SK-N-SH (cell line): ENCODE data around the gene MEGF6. TPM values are rescaled to one million over a fixed set of nuclear protein-coding genes. Genes with fewer than 3 reads are reported as not detected.

Source experiments
- CTCF ChIA-PET: fragments of 300-600, 350-600 bp; formaldehyde crosslinking; extraction: SDS; loops from one replicate; lab custom pipeline; 2021; lab: Yijun Ruan, JAX
- POLR2A ChIA-PET: fragments of 350-600 bp; sonication (Branson Sonifier 250); formaldehyde crosslinking; extraction: SDS; loops from one replicate; lab custom pipeline; 2020; ENCODE audit warnings: antibody characterized with exemption, inconsistent platforms; lab: Yijun Ruan, JAX
- DNase-seq: peaks from one replicate; pipeline ENCODE4 v3.0.0; 2012
- H2AFZ ChIP-seq: fragments of 200-600 bp; sonication (generic); 2 replicates; pipeline ENCODE4 v1.8.1; 2016; ENCODE audit warnings: antibody characterized with exemption, mild to moderate bottlenecking, low read depth
- H3F3A ChIP-seq: fragments of 200-600 bp; sonication (generic); replicated peaks from 2 replicates; pipeline ENCODE3; 2016; ENCODE audit warnings: antibody characterized with exemption, mild to moderate bottlenecking; ENCODE audit not compliant: insufficient read depth
- H3K27ac ChIP-seq, 2 experiments: fragments of 200-500 bp in 1 of 2; fragments of 200-600 bp in 1 of 2; sonication (Bioruptor generic) in 1 of 2; sonication (generic), shearing (Covaris generic) in 1 of 2; 2 replicates each; pipeline versions ENCODE4 v1.5.1 to v1.6.1; 2014 to 2016; ENCODE audit warnings: low read depth in 2 of 2, inconsistent platforms in 1 of 2, low read length in 1 of 2, mild to moderate bottlenecking in 1 of 2, mixed read lengths in 1 of 2
- H3K27me3 ChIP-seq: fragments of 200-600 bp; sonication (generic), shearing (Covaris generic); 2 replicates; pipeline ENCODE4 v1.6.1; 2016; ENCODE audit warnings: mixed run types; ENCODE audit not compliant: insufficient read depth
- H3K36me3 ChIP-seq, 2 experiments: fragments of 200-500 bp in 1 of 2; fragments of 200-600 bp in 1 of 2; sonication (Bioruptor generic) in 1 of 2; sonication (generic) in 1 of 2; replicated peaks in 1 of 2; 2 replicates each; pipeline versions ENCODE3 to v1.5.1; 2014 to 2016; ENCODE audit warnings: low read length in 1 of 2, mild to moderate bottlenecking in 1 of 2; ENCODE audit not compliant: insufficient read depth in 2 of 2, control insufficient read depth in 1 of 2
- H3K4me1 ChIP-seq, 2 experiments: fragments of 200-500 bp in 1 of 2; fragments of 200-600 bp in 1 of 2; sonication (Bioruptor generic) in 1 of 2; sonication (generic), shearing (Covaris generic) in 1 of 2; 2 replicates each; pipeline versions ENCODE4 v1.5.1 to v1.6.1; 2014 to 2016; ENCODE audit warnings: low read depth in 1 of 2, low read length in 1 of 2, mixed run types in 1 of 2; ENCODE audit not compliant: insufficient read depth in 2 of 2, control insufficient read depth in 1 of 2
- H3K4me2 ChIP-seq: fragments of 200-600 bp; sonication (generic), shearing (Covaris generic); 2 replicates; pipeline ENCODE4 v1.6.1; 2017; ENCODE audit warnings: mixed run types
- H3K4me3 ChIP-seq, 2 experiments: fragments of 200-500 bp in 1 of 2; fragments of 200-600 bp in 1 of 2; sonication (Bioruptor generic) in 1 of 2; sonication (generic), shearing (Covaris generic) in 1 of 2; 2 replicates each; pipeline versions ENCODE4 v1.5.1 to v1.8.1; 2014 to 2016; ENCODE audit warnings: low read depth in 2 of 2, inconsistent platforms in 1 of 2, low read length in 1 of 2, mild to moderate bottlenecking in 1 of 2, mixed read lengths in 1 of 2, moderate library complexity in 1 of 2
- H3K79me2 ChIP-seq: fragments of 200-600 bp; sonication (generic); 2 replicates; pipeline ENCODE4 v1.8.1; 2017; ENCODE audit warnings: mild to moderate bottlenecking; ENCODE audit not compliant: insufficient read depth
- H3K9ac ChIP-seq: fragments of 200-600 bp; sonication (generic); 2 replicates; pipeline ENCODE4 v1.6.1; 2017; ENCODE audit warnings: mixed run types
- H3K9me2 ChIP-seq: fragments of 200-600 bp; sonication (generic); 2 replicates; pipeline ENCODE4 v1.6.1; 2017; ENCODE audit warnings: mixed run types
- H3K9me3 ChIP-seq: fragments of 200-600 bp; sonication (generic); 2 replicates; pipeline ENCODE4 v1.6.1; 2017; ENCODE audit warnings: mixed run types, mild to moderate bottlenecking, moderate library complexity
- H4K20me1 ChIP-seq: fragments of 200-600 bp; sonication (generic); 2 replicates; pipeline ENCODE4 v1.6.1; 2017; ENCODE audit warnings: mild to moderate bottlenecking, mixed run types; ENCODE audit not compliant: insufficient read depth
- ELF1 ChIP-seq: IDR thresholded peaks from 2 replicates; pipeline ENCODE4 v1.4.0; 2012
- GABPA ChIP-seq: IDR thresholded peaks from 2 replicates; pipeline ENCODE4 v1.4.0; 2012; ENCODE audit warnings: low read depth, mild to moderate bottlenecking
- GATA2 ChIP-seq: sonication (generic); formaldehyde crosslinking; IDR thresholded peaks from 2 replicates; pipeline ENCODE4 v1.5.0; 2020; ENCODE audit warnings: mild to moderate bottlenecking, missing genetic modification reagents
- IRF3 ChIP-seq: fragments of 150-350 bp; IDR thresholded peaks from 2 replicates; pipeline ENCODE4 v1.6.1; 2016; ENCODE audit warnings: mild to moderate bottlenecking, low read depth, low read length
- JUND ChIP-seq: IDR thresholded peaks from 2 replicates; pipeline ENCODE4 v1.4.0; 2012
- MAX ChIP-seq: IDR thresholded peaks from 2 replicates; pipeline ENCODE4 v1.4.0; 2012; ENCODE audit warnings: low read depth
- MEF2A ChIP-seq: IDR thresholded peaks from 2 replicates; pipeline ENCODE4 v1.4.0; 2012; ENCODE audit warnings: low read depth, borderline replicate concordance
- MXI1 ChIP-seq: IDR thresholded peaks from 2 replicates; pipeline ENCODE4 v1.6.1; 2012; ENCODE audit warnings: mild to moderate bottlenecking, low read depth, low read length, improper control_type of control experiment
- NFIC ChIP-seq: IDR thresholded peaks from 2 replicates; pipeline ENCODE4 v1.4.0; 2012; ENCODE audit warnings: borderline replicate concordance
- POLR2AphosphoS5 ChIP-seq: IDR thresholded peaks from 2 replicates; pipeline ENCODE4 v1.6.1; 2012; ENCODE audit warnings: low read depth, low read length
- RAD21 ChIP-seq: IDR thresholded peaks from 2 replicates; pipeline ENCODE4 v1.6.1; 2012; ENCODE audit warnings: mild to moderate bottlenecking, low read length
- RCOR1 ChIP-seq: fragments of 150-350 bp; IDR thresholded peaks from 2 replicates; pipeline ENCODE4 v1.6.1; 2017; ENCODE audit warnings: antibody characterized with exemption, low read length
- RFX5 ChIP-seq: IDR thresholded peaks from 2 replicates; pipeline ENCODE4 v1.6.1; 2012; ENCODE audit warnings: mild to moderate bottlenecking, improper control_type of control experiment, low read length
- RXRA ChIP-seq: IDR thresholded peaks from 2 replicates; pipeline ENCODE4 v1.4.0; 2012; ENCODE audit warnings: low read depth, mild to moderate bottlenecking, borderline replicate concordance
- SMC3 ChIP-seq: IDR thresholded peaks from 2 replicates; pipeline ENCODE4 v1.6.1; 2012; ENCODE audit warnings: low read depth, low read length, improper control_type of control experiment
- TAF1 ChIP-seq: IDR thresholded peaks from 2 replicates; pipeline ENCODE4 v1.6.1; 2012; ENCODE audit warnings: low read depth, mild to moderate bottlenecking, low read length, moderate library complexity, borderline replicate concordance
- TCF12 ChIP-seq: IDR thresholded peaks from 2 replicates; pipeline ENCODE4 v1.4.0; 2012
- YY1 ChIP-seq: IDR thresholded peaks from 2 replicates; pipeline ENCODE4 v1.4.0; 2012; ENCODE audit warnings: low read depth, mild to moderate bottlenecking
- WGBS: methylation state at CpG from one replicate; pipeline ENCODE4 v1.1.6; 2017; ENCODE audit warnings: low lambda C conversion rate; 5-methylcytosine and 5-hydroxymethylcytosine counted together
- polyA plus RNA-seq, 3 experiments: library from polyadenylated mRNA; depleted of rRNA; stranded (reverse); fragments of >200 nt; gene quantifications; 2 replicates each; pipeline ENCODE4 v1.2.3, GENCODE V29; 2012
- TF ChIP-seq, protein P1 (sequence below): fragments of 200-600 bp; sonication (generic); IDR thresholded peaks from 2 replicates; pipeline ENCODE4 v1.6.1; 2017; ENCODE audit warnings: antibody characterized with exemption, mild to moderate bottlenecking, moderate library complexity
- TF ChIP-seq, protein P2 (sequence below): fragments of 150-350 bp; IDR thresholded peaks from 2 replicates; pipeline ENCODE4 v1.6.1; 2017; ENCODE audit warnings: antibody characterized with exemption, low read length, low read depth, borderline replicate concordance

Gene MEGF6
- polyA plus RNA-seq, 1 of the 3 experiments (the other 2 are of a cell fraction) = 7.6 TPM

GRCh38 chr1:3564921-3565831 is 46.1 kb downstream of the MEGF6 start:
- Histone ChIP-seq H3K27ac (no peak overlapping the region; a peak in 1 of 4 replicates), H3K27me3 (no peaks in the 10 kb centered on the region), H3K9me3 (no peaks in the 10 kb centered on the region), H3F3A (no peaks in the 10 kb centered on the region), H3K9ac (no peak overlapping the region), H4K20me1 (no peaks in the 10 kb centered on the region), H3K4me3 (peak overlapping the region in 1 of 2 experiments; percentile 52; a peak in 1 of 4 replicates)
- 49% methylated on average over 12 of the region's 29 CpGs for WGBS
- DNase-seq = peak; percentile 93
- no peak for TF ChIP-seq RFX5
- TF ChIP-seq, protein P1, sequence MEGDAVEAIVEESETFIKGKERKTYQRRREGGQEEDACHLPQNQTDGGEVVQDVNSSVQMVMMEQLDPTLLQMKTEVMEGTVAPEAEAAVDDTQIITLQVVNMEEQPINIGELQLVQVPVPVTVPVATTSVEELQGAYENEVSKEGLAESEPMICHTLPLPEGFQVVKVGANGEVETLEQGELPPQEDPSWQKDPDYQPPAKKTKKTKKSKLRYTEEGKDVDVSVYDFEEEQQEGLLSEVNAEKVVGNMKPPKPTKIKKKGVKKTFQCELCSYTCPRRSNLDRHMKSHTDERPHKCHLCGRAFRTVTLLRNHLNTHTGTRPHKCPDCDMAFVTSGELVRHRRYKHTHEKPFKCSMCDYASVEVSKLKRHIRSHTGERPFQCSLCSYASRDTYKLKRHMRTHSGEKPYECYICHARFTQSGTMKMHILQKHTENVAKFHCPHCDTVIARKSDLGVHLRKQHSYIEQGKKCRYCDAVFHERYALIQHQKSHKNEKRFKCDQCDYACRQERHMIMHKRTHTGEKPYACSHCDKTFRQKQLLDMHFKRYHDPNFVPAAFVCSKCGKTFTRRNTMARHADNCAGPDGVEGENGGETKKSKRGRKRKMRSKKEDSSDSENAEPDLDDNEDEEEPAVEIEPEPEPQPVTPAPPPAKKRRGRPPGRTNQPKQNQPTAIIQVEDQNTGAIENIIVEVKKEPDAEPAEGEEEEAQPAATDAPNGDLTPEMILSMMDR = peak; percentile 71
- no peak for TF ChIP-seq RXRA
- TF ChIP-seq SMC3 = peak; percentile 86
- TF ChIP-seq RAD21 = peak; percentile 88
- TF ChIP-seq, all 33 proteins: peak for 3
- Histone ChIP-seq H3K79me2 (no peaks in the 10 kb centered on the region), H2AFZ (no peak overlapping the region), H3K4me2 (no peak overlapping the region), H3K4me1 (peaks cover 0 to 45% of the 10 kb centered on the region in 2 experiments; a peak in 1 of 4 replicates), H3K9me2 (no peaks in the 10 kb centered on the region), H3K36me3 (no peaks in the 10 kb centered on the region)
- ChIA-PET POLR2A (interaction anchor here (0.6 kb wide), 1 partner anchor 11 kb away, joined by 3 read pairs; no protein-coding TSS in a partner anchor), CTCF (interaction anchor here (0.5 to 5.4 kb wide), 47 partner anchors 9 to 169 kb away, joined by 3 to 76 read pairs (median 5); no protein-coding TSS in a partner anchor)

- CTCF ChIA-PET = interaction anchor here (1.1 to 5.4 kb wide), 7 partner anchors 10 to 111 kb away, joined by 3 to 76 read pairs (median 8); no protein-coding TSS in a partner anchor
- 55% methylated on average over 5 of the region's 10 CpGs for WGBS
- H3K36me3 ChIP-seq = no peaks in the 10 kb centered on the region
- H3K4me1 ChIP-seq = peaks cover 0 to 32% of the 10 kb centered on the region in 2 experiments; a peak in 1 of 4 replicates
- H3K9ac ChIP-seq = no peak overlapping the region
- POLR2A ChIA-PET = no interaction called here
- H3K9me3 ChIP-seq = no peaks in the 10 kb centered on the region
- DNase-seq = no peak
- no peak overlapping the region for H3K27ac ChIP-seq
- no peaks in the 10 kb centered on the region for H3K9me2 ChIP-seq
- H2AFZ ChIP-seq = no peak overlapping the region
- H3K4me3 ChIP-seq = no peak overlapping the region
- H3K4me2 ChIP-seq = no peak overlapping the region
- H3K27me3 ChIP-seq = no peaks in the 10 kb centered on the region
- no peaks in the 10 kb centered on the region for H4K20me1 ChIP-seq
- no peaks in the 10 kb centered on the region for H3F3A ChIP-seq
- H3K79me2 ChIP-seq = no peaks in the 10 kb centered on the region
- no peak for TF ChIP-seq YY1
- TF ChIP-seq, protein P2, sequence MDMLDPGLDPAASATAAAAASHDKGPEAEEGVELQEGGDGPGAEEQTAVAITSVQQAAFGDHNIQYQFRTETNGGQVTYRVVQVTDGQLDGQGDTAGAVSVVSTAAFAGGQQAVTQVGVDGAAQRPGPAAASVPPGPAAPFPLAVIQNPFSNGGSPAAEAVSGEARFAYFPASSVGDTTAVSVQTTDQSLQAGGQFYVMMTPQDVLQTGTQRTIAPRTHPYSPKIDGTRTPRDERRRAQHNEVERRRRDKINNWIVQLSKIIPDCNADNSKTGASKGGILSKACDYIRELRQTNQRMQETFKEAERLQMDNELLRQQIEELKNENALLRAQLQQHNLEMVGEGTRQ = no peak
- no peak for TF ChIP-seq MEF2A
- no peak for TF ChIP-seq MAX
- no peak for TF ChIP-seq GATA2
- TF ChIP-seq NFIC = no peak
- TF ChIP-seq, protein P1 = no peak
- TF ChIP-seq ELF1 = no peak
- no peak for TF ChIP-seq RCOR1
- TF ChIP-seq POLR2AphosphoS5 = no peak
- TF ChIP-seq TCF12 = no peak
- TF ChIP-seq GABPA = no peak
- no peak for TF ChIP-seq TAF1
- no peak for TF ChIP-seq IRF3
- no peak for TF ChIP-seq SMC3
- TF ChIP-seq JUND = no peak
- no peak for TF ChIP-seq MXI1
Observed at GRCh38 chr1:3563610-3564009, 47.7 kb downstream of the MEGF6 start.
